ENCODE measurements around the gene ALDH5A1.

DNA sequence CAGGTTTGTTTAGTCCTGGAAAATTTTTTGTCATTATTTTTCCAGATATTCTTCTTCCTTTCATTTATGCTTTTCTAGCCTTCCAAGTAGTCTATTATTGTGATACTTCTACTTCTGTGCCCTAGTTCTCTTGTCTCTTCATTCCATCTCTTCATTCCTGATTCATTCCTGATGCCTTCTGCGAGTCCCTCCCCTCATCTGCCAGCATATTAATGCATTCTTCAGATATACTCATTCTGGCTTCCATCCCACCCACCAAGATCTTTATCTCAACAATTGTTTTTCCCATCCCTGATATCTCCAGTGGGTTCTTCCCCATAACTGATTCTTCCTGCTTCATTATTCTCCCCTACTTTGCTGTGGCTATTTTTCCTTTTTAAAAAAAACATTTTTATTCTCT, 35.2 kb downstream of the ALDH5A1 start:
- no peak for TF ChIP-seq POLR2A (IDR thresholded peaks at IDR 0.05)
- TF ChIP-seq, protein P1, sequence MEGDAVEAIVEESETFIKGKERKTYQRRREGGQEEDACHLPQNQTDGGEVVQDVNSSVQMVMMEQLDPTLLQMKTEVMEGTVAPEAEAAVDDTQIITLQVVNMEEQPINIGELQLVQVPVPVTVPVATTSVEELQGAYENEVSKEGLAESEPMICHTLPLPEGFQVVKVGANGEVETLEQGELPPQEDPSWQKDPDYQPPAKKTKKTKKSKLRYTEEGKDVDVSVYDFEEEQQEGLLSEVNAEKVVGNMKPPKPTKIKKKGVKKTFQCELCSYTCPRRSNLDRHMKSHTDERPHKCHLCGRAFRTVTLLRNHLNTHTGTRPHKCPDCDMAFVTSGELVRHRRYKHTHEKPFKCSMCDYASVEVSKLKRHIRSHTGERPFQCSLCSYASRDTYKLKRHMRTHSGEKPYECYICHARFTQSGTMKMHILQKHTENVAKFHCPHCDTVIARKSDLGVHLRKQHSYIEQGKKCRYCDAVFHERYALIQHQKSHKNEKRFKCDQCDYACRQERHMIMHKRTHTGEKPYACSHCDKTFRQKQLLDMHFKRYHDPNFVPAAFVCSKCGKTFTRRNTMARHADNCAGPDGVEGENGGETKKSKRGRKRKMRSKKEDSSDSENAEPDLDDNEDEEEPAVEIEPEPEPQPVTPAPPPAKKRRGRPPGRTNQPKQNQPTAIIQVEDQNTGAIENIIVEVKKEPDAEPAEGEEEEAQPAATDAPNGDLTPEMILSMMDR (IDR thresholded peaks at IDR 0.05) = no peak
